NCI-H2081 (cell line): ENCODE data around the gene GPR132.
"Not testable (repeated sequence)": the region's sequence is repeated elsewhere in the genome, so short reads cannot be mapped to it uniquely, and the experiment has no call there.

Experiments
- DNase-seq, 2 experiments: peaks; one replicate each; lab custom pipeline; 2025; lab: John Stamatoyannopoulos, UW

The GPR132 gene

DNA sequence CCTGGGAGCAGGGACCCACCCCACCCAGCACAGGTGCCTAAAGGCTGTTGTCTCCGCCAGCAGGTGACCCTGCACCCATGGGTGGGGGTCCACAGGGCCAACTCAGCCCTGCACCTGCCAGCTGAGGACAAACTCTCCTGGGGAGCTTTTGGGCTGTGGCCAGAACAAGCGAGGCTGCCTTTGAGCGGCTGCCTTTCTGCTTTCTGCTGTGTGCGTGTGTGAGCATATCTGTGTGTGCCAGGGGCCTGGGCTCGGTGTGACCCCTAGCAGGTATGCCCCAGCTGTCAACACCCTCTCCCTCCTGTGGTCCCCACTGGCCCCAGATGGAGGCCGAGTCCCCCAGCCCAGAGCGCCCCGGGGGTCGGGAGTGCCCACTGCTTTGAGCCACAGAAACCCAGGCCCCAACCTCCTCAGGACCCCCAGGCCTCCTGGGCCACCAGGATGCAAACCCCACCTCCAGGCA lies 25.9 kb upstream of the GPR132 start:
- peak in 1 of 2 experiments; percentile 51 for DNase-seq

DNA sequence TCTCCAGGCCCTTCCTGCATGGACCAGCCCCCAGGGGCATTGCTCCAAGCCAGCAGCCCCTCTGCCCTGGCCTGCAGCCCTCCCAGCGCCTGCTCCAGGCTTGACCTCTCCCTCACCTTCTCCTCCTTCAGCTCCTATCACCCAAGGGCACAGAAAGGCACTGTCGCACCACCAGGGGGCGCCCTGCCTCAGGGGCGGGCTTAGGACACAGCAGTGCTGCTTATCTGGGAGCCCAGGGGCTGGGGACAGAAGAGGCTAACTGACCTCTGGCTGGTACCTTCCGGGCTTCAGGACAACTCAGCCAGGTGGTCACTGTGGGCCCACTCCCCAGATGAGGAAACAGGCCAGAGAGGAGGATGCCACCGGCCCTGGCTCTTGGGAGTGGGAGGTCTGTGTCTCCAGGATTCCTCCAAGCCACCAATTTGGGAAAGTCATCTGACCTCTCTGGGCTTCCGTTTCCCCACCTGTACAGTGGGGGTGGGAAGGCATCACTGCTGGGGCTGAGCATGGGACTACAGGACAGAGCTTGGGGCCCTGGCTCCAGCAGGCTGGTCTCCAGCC lies 25.3 kb upstream of the GPR132 start:
- peak; percentile 75 to 87 for DNase-seq

DNA sequence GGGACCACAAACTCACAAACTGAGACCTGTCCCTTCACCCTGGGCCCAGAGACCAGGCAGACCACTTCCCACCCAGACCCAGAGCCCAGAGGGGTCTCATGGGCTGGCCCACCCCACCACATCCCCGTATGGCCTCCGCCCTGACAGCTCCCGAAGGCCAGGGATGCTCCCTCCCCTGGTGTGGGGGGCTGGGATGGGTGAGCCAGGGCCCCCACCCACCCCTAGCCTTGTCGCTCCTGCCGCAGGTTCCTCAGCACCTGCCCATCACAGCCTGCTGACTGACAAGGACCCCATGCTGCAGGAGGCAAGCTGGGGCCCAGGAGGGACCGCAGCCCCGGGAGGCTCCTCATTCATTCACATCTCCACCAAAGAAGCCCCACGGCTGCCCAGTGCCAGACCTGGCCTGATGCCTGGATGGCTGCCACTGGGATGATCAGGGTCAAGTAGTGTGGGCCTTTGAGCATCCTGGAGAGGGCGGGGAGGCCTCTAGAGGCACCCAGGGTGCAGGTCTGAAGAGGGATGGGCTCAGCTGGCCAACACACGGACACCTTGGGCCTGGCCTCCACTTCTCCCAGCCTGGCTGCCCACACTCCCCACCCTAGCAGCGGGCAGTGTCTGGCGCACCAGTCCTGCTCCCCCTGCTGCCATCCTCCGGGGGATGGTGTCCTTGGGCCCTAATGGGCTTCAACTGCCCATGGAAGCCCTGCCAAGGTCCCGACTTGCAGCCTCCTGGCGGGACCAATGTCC lies 24.7 kb upstream of the GPR132 start:
- no peak for DNase-seq

DNA sequence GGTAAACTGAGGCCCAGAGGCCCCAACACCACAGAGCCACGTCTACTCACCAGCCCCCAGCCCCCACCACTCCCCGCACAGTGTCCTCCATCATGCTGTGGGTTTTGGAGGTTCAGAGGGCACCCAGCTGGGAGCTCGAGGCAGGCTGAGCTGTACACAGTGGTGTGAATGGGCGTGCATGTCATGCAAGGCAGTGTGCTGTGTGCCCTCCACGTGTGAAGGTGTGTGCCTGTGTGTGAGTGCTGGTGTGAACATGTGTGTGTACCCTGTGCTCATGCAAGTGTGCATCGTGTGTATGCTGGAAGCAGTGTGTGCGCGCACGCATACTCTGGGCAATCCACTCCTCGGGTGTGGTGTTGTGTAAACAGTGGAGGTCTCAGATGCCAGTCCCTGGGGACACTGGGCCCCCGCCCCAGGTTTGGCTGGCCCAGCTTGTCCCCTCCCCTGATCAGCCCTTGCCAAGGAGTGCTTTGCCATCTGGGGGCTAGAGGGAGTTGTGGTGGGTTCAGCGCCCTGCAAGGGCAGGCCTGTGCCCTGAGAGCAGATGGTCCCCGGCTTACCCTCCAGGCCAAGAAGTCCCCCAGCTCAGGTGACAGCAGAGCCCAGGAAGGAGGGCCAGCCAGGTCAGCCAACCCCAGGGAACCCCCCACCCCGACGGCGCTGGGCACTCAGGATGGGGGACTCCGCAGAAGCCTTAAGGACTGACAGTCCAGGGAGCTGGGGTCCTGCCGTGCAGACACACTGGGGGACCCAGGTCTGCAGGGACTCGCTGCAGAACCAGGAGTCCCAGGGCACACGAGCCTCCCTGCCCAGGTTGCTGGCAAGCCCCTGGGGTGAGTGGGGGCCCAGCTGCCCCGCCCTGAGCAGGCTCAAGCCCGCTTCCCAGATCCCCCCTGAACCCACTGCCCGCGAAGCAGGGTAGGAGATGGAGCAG lies 23.8 kb upstream of the GPR132 start:
- no peak for DNase-seq

DNA sequence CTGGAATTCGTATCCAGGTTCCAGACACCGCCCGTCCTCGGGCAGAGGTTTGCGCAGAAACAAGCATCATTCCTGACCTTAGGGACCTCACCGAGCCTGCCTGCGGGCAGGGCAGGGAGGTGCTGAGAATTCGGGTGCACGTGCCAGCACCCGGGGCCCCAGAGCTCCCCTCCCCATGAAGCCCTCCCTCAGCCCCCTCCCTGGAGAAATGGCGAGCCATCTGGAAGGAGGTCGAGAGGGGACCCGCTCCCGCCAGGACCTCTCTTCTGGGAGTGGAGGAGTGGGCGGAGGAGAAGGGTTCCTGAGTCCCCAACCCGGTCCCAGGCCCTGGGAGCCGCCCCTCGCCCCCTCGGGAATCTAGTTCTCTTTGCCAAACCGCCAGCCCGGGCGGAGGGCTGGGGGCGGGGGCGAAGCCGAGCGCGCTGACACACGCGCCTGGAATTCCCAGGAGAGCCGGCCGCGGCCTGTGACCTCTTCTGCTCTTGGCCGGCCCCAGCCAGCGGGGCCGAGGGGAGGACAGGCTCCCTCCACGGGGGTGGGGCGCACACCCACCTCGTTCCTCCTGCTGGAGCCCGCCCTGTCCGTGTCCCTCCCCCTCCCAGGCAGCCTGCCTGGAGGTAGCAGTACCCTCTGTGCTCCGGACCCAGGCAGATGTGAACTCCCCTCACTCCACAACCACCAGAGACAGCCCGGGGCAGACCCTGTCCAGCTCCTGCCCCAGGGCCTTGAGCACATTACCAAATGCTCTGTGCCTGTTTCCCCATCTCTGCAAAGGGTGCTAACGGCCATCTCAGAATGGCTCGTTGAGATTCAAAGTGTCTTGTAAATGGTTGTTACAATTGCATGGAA lies 23.0 kb upstream of the GPR132 start:
- no peak for DNase-seq

DNA sequence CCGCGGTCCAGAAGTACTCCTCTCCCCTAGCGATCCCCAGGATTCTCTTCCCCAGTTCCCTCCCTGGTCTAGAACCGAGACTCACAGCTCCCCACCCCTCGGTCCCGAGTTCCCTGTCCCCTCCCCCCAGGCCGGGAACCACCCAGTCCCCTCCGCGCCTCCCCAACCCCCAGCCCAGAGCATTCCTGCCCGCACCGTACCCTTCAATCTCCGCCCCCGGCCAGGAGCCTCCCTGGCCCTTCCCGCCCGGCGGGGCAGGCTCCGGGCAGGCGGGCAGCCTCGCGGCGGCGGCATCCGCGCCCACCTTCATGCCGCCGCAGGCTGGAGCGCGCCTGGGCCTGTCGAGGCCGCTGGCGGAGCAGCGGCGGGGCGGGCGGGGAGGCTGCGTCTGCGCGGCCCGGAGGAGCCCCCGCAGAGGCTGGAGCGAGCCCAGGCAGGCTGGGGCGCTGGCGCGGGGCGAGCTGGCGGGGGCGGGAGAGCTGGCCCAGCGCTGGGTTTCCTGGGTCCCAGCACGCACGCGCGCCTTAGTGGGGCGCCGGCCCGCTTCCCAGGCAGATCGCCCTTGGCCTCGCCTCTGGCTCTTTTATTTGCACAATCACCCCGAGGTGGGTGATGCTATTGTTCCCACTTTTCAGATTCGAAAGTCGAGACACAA lies 22.2 kb upstream of the GPR132 start:
- DNase-seq, result peak; percentile 23 to 59

DNA sequence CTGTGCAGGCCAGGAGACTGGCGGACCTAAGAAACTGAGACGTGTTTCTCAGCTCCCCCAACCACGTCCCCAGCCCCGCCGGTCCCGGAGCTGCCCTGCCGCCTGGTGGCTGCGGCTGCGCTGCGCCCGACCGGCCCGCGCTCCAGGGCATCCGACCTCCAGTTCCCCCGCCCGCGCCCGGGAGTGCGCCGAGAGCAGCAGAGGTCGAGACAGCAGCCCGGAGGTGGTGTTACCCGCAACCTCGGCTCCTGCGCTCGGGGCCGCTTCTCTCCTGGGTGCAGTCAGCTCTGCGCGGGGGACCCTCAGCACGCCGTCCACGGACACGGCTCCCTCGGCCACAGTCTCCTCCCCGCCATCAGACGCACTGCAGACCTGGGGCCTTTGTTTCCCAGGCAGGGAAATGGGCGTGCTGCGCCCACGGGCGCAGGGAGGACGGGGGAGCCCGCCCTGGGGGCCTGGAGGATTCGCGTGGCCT lies 21.6 kb upstream of the GPR132 start:
- peak; percentile 72 to 73 for DNase-seq

DNA sequence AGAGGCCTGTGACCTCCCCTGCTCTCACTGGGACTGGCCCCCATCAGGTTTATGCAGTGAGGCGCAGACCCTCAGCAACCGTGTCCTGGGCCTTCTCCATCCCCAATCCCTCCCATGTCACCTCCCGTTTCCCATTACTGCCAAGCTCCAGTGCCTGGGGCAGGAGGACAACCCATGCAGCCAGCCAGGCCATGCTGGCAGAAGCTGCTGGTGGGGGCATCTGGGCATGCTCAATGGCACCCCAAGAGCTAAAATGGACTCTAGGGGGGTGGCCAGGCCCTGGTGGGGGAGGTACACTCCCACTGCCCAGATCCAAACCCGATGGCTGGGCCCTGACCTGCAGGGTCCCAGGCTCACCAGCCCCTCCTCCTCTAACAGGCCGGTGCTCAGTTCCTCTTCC lies 20.5 kb upstream of the GPR132 start:
- DNase-seq, result no peak

DNA sequence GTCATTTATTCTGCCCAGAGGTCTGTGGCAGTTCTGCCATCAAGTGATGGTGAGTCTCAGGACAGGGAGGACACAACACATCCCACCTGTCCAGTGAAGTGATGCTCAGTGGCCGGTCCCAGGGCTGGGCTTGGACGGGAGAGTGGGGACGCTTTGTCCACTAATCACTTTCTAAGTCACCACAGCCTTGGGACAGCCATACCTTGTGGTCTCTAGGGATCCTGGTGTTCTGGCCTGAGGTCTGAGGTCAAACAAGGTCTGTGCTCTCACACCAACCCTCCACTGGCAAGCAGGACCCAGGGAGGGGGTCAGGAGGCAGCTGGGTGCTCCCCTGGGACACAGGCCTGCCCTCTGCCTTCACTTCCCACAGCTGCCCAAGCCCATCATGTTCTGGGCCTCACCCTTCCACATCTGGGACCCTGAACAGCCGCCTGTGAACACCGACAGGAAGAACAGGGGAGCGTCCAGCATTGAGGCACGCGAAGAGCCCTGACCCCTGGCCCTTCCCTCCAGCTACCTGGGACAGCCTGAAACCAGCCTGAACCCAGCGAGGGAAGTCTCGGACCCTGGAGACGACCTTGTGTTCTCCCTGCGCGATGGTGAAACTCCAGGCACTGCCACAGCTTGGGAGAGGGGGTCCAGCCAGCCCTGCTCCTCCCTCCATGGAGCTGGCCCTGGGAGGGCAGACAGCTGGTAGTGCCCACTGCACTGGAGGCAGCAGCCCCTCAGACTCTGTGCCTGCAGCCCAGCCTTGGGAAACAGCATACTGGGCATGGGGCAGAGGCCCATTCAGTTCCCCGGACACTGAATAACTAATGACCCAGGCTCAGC lies 19.7 kb upstream of the GPR132 start:
- DNase-seq, result no peak

DNA sequence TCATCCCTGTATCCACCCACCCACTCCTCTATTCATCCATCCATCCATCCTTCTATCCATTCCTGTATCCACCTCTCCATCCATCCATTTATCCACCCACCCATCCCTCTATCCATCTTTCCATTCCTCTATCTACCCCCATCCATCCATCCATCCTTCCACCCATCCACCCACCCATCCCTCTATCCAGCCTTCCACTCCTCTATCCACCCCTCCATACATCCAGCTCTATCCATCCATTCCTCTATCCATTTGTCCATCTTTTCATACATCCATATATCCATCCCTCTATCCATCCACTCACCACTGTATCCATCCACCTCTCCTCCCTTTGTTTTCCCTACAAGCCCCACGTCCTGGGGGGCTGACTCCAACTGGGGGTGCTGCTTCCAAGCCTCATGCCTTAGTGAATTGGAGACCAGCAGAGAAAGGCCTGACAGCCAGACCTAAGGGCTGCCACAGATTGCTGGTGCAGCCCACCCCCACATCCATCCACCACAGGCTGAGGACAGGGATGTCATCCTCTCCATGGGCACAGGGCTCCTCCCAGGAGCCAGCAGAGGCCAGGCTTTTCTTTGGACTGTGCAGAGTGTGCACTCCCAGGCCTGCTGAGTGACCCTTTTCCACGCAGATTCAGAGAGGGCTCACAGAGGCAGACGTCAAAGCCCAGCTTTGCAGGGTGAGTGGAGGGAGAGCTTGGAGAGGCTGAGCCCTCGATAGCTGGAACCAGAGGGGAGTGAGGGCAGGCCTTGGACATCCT lies 18.9 kb upstream of the GPR132 start:
- DNase-seq, result no peak

DNA sequence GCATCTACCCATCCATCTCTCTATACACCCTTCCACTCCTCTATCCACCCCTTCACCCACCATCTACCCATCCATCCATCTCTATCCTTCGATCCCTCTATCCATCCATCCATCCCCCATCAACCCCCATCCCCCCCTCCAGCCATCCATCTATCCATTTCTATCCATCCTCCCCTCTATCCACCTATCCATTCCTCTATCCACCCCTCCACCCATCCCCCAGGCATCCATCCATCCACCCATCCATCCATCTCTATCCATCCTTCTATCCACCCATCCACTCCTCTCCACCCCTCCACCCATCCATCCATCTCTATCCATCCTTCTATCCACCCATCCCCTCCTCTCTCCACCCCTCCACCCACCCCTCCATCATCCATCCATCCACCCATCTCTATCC lies 17.5 kb upstream of the GPR132 start:
- no peak for DNase-seq

DNA sequence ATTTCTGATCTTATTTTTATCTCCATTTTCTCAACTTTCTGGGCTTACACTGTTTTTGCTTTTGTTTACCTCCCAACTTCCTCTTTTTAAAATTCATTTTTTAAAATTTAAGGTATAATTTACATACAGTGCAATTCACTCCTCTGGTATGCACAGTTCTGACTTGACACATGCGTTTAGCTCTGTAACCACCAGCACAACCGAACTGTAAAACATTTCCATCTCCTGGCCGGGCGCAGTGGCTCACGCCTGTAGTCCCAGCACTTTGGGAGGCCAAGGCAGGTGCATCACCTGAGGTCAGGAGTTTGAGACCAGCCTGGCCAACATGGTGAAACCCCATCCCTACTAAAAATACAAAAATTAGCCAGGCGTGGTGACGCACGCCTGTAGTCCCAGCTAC lies 16.2 kb upstream of the GPR132 start:
- not testable (repeated sequence) for DNase-seq

DNA sequence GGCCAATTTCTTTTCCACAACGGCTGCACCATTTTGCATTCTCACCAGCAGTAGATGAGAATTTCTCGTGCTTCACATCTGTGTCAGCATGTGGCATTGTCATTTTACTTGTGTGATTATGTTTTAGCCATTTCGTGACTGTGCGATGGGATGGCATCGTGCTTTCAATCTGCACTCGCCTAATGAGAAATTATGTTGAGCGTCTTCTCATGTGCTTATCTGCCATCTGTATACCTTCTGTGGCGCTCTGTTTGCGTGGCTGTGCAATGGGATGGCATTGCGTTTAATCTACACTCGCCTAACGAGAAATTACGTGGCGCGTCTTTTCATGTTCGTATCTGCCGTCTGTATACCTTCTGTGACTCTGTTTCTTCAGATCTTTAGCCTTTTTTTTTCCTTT lies 14.9 kb upstream of the GPR132 start:
- DNase-seq, result no peak

DNA sequence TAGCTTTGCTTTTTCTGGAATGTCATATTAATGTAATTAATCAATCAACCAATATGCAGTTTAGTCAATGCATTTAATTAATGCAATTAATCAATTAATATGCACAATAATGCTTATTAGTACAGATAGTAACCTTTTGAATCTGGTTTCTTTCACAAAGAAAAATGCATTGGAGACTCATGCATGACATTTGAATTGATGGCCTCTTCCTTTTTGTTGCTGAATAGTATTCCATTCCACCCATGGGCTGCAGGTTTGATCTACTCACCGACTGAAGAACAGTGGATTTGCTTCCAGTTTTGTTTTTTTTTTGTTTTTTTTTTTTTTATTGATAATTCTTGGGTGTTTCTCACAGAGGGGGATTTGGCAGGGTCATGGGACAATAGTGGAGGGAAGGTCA lies 13.1 kb upstream of the GPR132 start:
- no peak for DNase-seq

DNA sequence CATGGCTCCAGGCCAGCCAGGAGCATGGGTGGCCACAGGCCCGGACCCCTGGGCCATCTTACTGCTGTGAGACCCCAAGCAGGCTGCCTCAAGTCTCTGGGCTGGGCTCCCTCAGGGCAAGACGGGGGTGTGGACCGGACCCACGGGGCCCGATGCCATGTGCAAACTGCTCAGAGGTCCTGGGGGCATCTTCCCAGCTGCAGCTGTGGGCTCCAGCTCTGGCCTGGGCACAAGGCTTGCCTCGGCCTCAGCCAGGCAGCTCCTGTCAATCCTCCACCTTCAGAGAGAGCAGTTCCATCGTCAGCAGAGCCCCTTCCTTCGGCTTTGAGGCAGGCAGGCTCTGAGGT lies 12.4 kb upstream of the GPR132 start:
- DNase-seq, result no peak

DNA sequence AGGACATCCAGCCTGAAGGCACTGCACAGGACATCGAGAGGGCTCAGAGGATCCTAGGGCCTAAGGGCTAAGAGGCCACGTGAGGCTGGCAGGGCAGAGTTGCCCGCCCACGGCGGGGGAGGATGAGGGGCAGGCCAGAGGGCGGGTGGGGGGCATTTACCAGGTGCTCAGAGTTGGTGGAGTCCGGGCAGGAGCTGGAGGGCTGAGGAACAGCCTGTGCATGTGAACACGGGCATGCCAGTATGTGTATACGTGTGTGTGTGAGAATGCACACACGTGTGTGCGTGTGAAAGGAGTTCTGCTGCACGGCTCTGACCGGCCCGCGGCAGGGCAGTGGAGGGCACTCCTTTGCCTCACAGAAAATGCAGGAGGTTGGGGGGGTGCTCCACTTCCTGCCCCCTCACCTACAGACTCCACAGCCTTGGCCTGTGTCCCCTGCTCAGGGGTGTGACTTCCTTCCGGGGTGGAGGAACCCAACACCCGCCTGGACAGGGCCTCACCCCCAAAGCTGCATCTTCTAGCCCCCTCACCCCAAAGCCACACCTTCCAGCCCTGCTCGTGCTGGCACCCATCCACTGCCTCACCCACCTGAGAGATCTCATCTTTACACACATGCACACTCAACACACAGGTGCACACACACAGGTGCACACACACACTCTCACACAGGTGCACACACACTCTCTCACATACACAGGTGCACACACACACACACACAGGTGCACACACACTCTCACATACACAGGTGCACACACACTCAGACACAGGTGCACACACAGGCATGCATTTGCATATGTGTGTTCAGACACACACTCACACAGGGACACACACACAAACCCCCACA lies 11.8 kb upstream of the GPR132 start:
- DNase-seq, result no peak

DNA sequence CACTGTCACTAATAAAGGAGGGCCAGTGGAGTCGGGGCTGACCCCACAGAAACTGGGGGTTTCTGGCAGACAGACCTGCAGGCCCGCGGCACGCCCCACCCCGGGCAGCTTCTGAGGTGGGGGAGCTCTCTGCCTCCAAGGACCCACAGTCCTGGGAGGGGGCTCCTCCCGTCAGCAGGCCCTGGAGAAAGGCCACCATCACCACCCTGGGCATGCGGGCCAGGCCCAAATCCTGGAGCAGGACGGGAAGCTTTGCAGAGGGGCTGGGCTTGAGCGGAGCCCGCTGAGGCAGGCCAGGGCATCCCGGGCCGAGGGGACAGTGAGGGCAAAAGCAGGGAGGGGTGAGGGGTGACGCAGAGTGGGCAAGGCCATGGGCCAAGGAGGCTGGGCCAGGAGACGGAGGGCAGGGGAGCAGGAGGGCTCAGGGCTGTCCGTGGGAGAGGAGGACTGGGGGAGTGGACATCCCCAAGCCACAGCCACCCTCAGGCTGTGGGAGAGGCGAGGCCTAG lies 11.1 kb upstream of the GPR132 start:
- no peak for DNase-seq
